Naive thymus-derived CD8-positive, alpha-beta T cell (primary cell): ENCODE data around the gene LENG9. TPM values are rescaled to one million over a fixed set of nuclear protein-coding genes. Genes with fewer than 3 reads are reported as not detected.
A peak's percentile ranks its signal among the peaks of the same experiment; 100 is the strongest.
"Not testable (repeated sequence)": the region's sequence is repeated elsewhere in the genome, so short reads cannot be mapped to it uniquely, and the experiment has no call there.

Source experiments
- ATAC-seq, 2 donors: fragments of 150-1000 bp; cut with Tn5 transposase in 1 of 2; sonication (Bioruptor Pico), chemical (Tn5 transposase) in 1 of 2; 1 replicate in 1 of 2; 2 replicates in 1 of 2; pipeline ENCODE4 v1.10.0; 2021; ENCODE audit warnings: mild to moderate bottlenecking in 2 of 2, moderate library complexity in 2 of 2
- POLR2A ChIA-PET: fragments of 350-600 bp; sonication (Branson Sonifier 250); formaldehyde crosslinking; loops from one replicate; lab custom pipeline; 2021; ENCODE audit warnings: antibody characterized with exemption; lab: Charles Lee
- DNase-seq, 10 donors: peaks; one replicate each; pipeline versions ENCODE4 v3.0.0 to v3.0.0-alpha.2; 2020 to 2022
- H3K27ac Mint-ChIP-seq, 10 donors: one replicate each; pipeline ENCODE4 v1.8.0; 2020 to 2022; ENCODE audit warnings: mild to moderate bottlenecking in 10 of 10, mixed read lengths in 10 of 10, moderate library complexity in 4 of 10, inconsistent platforms in 1 of 10
- H3K27me3 Mint-ChIP-seq, 5 donors: one replicate each; pipeline ENCODE4 v1.8.0; 2021 to 2022; ENCODE audit warnings: mixed read lengths in 5 of 5
- H3K36me3 Mint-ChIP-seq, 3 donors: one replicate each; pipeline ENCODE4 v1.8.0; 2020 to 2022; ENCODE audit warnings: mixed read lengths in 3 of 3, mild to moderate bottlenecking in 2 of 3, inconsistent platforms in 1 of 3
- H3K4me1 Mint-ChIP-seq, 4 donors: one replicate each; pipeline ENCODE4 v1.8.0; 2021 to 2022; ENCODE audit warnings: mixed read lengths in 4 of 4
- H3K4me3 Mint-ChIP-seq, 10 donors: one replicate each; pipeline ENCODE4 v1.8.0; 2020 to 2022; ENCODE audit warnings: mild to moderate bottlenecking in 10 of 10, mixed read lengths in 10 of 10, moderate library complexity in 6 of 10, inconsistent platforms in 1 of 10
- H3K9me3 Mint-ChIP-seq, 9 donors: one replicate each; pipeline ENCODE4 v1.8.0; 2020 to 2022; ENCODE audit warnings: mixed read lengths in 9 of 9, mild to moderate bottlenecking in 3 of 9, inconsistent platforms in 1 of 9, moderate library complexity in 1 of 9
- polyA plus RNA-seq, 3 donors: library from polyadenylated mRNA; unstranded; fragments of 300-500 nt; fragmentation: Illumina TruSeq; gene quantifications; one replicate each; pipeline ENCODE4 v1.2.3, GENCODE V29; 2021
- total RNA-seq, 8 experiments: library from RNA in 2 of 8; stranded (reverse) in 2 of 8; gene quantifications; one replicate each; pipeline ENCODE4 v1.2.3 and lab custom pipeline; 2021 to 2026

LENG9 gene
- total and polyA plus RNA-seq, 5 experiments from 2014 or later, result 0.22 to 5.8 (median 2.8) TPM; not detected in 1

GRCh38 chr19:54493967-54494585 lies 30.5 kb upstream of the LENG9 start:
- H3K9me3 Mint-ChIP-seq, result no peaks in the 10 kb centered on the region
- no peak overlapping the region for H3K27ac Mint-ChIP-seq
- POLR2A ChIA-PET, result no interaction called here
- peaks cover 9 to 49% (median 27%) of the 10 kb centered on the region in 5 donors for H3K27me3 Mint-ChIP-seq
- H3K4me1 Mint-ChIP-seq, result peaks cover 4 to 14% (median 12%) of the 10 kb centered on the region in 4 donors
- no peaks in the 10 kb centered on the region for H3K36me3 Mint-ChIP-seq
- no peak overlapping the region for H3K4me3 Mint-ChIP-seq
- ATAC-seq (no peak), DNase-seq (no peak)

DNA sequence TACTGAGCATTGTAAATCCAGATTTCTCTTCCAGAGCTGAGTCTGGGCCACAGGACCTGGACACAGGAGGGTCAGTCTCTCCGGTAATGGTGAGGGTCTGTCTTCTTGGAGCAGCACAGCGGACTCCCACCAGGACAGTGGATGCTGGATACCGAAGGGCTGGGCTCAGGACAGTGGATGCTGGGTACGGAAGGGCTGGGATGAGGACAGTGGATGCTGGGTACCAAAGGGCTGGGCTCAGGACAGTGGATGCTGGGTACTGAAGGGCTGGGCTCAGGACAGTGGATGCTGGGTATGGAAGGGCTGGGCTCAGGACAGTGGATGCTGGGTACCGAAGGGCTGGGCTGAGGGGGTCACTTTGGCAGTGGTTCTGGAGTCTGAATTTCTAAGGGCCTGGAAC lies 29.5 kb upstream of the LENG9 start:
- H3K4me3 Mint-ChIP-seq, DNase-seq, H3K9me3 Mint-ChIP-seq, ATAC-seq, H3K4me1 Mint-ChIP-seq, H3K36me3 Mint-ChIP-seq, POLR2A ChIA-PET: not testable (repeated sequence)
- Mint-ChIP-seq H3K27ac (peak overlapping the region in 1 of 10 donors; percentile 9), H3K27me3 (peaks cover 9 to 46% (median 27%) of the 10 kb centered on the region in 5 donors)

- POLR2A ChIA-PET, result no interaction called here
- Mint-ChIP-seq H3K27ac (no peak overlapping the region), H3K4me3 (no peak overlapping the region), H3K27me3 (peaks cover 9 to 46% (median 27%) of the 10 kb centered on the region in 5 donors), H3K36me3 (no peaks in the 10 kb centered on the region), H3K9me3 (no peaks in the 10 kb centered on the region), H3K4me1 (peaks cover 2 to 3% (median 2%) of the 10 kb centered on the region in 4 donors)
- ATAC-seq (no peak), DNase-seq (no peak)
Measured at GRCh38 chr19:54492568-54492967, 29.0 kb upstream of the LENG9 start.

DNA sequence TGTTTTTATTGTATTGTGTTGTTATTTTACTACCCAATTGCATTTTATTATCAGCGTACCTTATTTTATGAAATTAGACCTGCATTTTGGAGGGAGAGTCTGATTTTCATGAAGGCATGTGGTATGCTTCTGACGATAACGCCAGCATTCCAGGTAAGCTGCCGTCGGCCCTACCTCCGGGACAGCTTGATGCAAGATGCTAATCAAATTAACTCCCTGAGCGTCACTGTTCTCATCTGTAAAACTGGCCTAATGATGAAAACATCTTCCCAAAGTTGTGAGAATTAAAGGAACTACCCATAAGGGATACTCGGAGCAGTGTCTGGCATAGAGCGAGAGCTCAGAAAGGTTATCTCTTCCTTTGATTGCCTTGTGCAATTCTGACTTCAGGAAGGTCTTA lies 26.2 kb upstream of the LENG9 start:
- peaks cover 5 to 42% (median 24%) of the 10 kb centered on the region in 5 donors for H3K27me3 Mint-ChIP-seq
- no peaks in the 10 kb centered on the region for H3K9me3 Mint-ChIP-seq
- POLR2A ChIA-PET, result no interaction called here
- DNase-seq (no peak), ATAC-seq (no peak)
- H3K4me3 Mint-ChIP-seq, result no peak overlapping the region
- H3K4me1 Mint-ChIP-seq, result peaks cover 0 to 2% (median 0%) of the 10 kb centered on the region in 4 donors
- H3K36me3 Mint-ChIP-seq, result no peaks in the 10 kb centered on the region
- H3K27ac Mint-ChIP-seq, result no peak overlapping the region

GRCh38 chr19:54489341-54489740 lies 25.8 kb upstream of the LENG9 start:
- H3K4me3 Mint-ChIP-seq, result no peak overlapping the region
- POLR2A ChIA-PET, result no interaction called here

DNA sequence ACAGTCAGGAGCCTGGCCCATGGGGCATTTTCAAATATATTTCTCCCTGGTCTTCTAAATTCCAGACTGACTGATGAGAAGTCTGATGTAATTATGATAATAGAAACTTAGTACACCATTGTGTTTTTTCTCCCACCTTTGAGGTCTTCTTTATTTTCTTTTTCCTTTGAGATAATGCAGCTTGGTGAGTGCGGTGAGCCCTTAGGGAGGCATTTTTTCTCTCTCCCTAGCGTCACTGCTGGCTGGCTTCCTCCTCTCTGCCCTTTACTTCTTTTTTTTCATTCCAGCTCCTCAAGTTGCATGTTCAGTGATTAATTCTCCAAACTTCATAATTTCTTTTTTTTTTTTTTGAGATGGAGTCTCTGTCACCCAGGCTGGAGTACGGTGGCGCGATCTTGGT lies 22.3 kb upstream of the LENG9 start:
- no peak for ATAC-seq
- Mint-ChIP-seq H3K36me3 (no peaks in the 10 kb centered on the region), H3K27ac (no peak overlapping the region), H3K4me1 (peaks cover 2 to 17% (median 12%) of the 10 kb centered on the region in 4 donors), H3K27me3 (peaks cover 11 to 37% (median 17%) of the 10 kb centered on the region in 5 donors), H3K9me3 (no peaks in the 10 kb centered on the region), H3K4me3 (no peak overlapping the region)
- POLR2A ChIA-PET, result no interaction called here
- no peak for DNase-seq

More at GRCh38 chr19:54489341-54489740, 25.8 kb upstream of the LENG9 start:
- Mint-ChIP-seq H3K4me1 (peaks cover 0 to 2% (median 0%) of the 10 kb centered on the region in 4 donors), H3K27ac (no peak overlapping the region), H3K36me3 (no peaks in the 10 kb centered on the region), H3K27me3 (peaks cover 5 to 44% (median 26%) of the 10 kb centered on the region in 5 donors), H3K9me3 (no peaks in the 10 kb centered on the region)
- no peak for DNase-seq
- no peak for ATAC-seq

DNA sequence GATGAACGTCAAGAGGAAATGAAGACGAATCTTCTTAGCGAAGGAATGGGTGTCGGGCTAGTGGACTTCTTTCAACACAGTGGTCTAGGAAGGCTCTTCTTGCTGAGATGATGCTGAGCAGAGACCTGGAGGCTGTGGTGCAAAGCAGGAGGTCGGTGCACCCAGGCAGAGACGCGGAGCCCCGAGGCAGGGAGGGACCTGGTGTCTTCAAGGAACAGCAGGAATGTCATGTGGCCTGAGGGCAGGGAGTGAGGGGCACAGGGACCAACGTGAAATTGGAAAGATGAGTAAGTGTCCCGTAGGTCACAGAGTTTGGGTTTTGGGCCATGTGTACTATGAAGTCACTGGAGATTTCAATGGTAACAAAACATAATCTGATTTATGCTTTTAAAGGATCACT lies 20.9 kb upstream of the LENG9 start:
- Mint-ChIP-seq H3K4me3 (no peak overlapping the region), H3K36me3 (no peaks in the 10 kb centered on the region), H3K4me1 (peaks cover 0 to 21% (median 12%) of the 10 kb centered on the region in 4 donors), H3K27me3 (peaks cover 11 to 41% (median 25%) of the 10 kb centered on the region in 5 donors), H3K27ac (no peak overlapping the region), H3K9me3 (no peaks in the 10 kb centered on the region)
- ATAC-seq, result no peak
- POLR2A ChIA-PET, result no interaction called here
- DNase-seq, result no peak

- ATAC-seq (no peak), DNase-seq (no peak)
- peaks cover 15 to 56% (median 36%) of the 10 kb centered on the region in 5 donors for H3K27me3 Mint-ChIP-seq
Measured at GRCh38 chr19:54482889-54483288, 19.3 kb upstream of the LENG9 start.

GRCh38 chr19:54481326-54481930 lies 17.9 kb upstream of the LENG9 start:
- H3K27me3 Mint-ChIP-seq, result peaks cover 17 to 71% (median 45%) of the 10 kb centered on the region in 5 donors
- POLR2A ChIA-PET, result no interaction called here

More at GRCh38 chr19:54482889-54483288, 19.3 kb upstream of the LENG9 start:
- H3K36me3 Mint-ChIP-seq, result no peaks in the 10 kb centered on the region
- H3K27ac Mint-ChIP-seq, result no peak overlapping the region
- peaks cover 3 to 25% (median 12%) of the 10 kb centered on the region in 4 donors for H3K4me1 Mint-ChIP-seq
- POLR2A ChIA-PET, result no interaction called here
- H3K9me3 Mint-ChIP-seq, result no peaks in the 10 kb centered on the region
- no peak overlapping the region for H3K4me3 Mint-ChIP-seq

DNA sequence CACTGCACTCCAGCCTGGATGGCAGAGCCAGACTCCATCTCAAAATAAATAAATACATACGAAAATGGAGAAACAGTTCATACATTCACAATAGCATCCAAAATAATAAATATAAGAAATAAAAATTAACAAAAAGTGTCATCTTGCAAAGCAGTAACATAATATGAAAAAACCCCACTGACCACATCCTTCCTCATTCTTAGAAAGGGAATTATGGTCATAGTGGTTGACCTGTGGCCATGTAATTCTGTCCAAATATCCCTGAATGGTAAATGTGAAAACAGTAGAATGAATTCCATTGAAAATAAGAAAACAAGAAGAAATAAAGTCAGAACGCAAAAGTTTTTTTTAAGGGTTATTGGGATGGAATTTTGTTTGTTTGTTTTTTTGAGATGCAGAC lies 16.5 kb upstream of the LENG9 start:
- no peaks in the 10 kb centered on the region for H3K9me3 Mint-ChIP-seq
- no peak for DNase-seq
- H3K36me3 Mint-ChIP-seq, result no peaks in the 10 kb centered on the region
- H3K27ac Mint-ChIP-seq, result no peak overlapping the region
- peaks cover 17 to 69% (median 44%) of the 10 kb centered on the region in 5 donors for H3K27me3 Mint-ChIP-seq
- ATAC-seq, result no peak
- peaks cover 3 to 25% (median 12%) of the 10 kb centered on the region in 4 donors for H3K4me1 Mint-ChIP-seq
- H3K4me3 Mint-ChIP-seq, result no peak overlapping the region
- POLR2A ChIA-PET, result no interaction called here

More at GRCh38 chr19:54481326-54481930, 17.9 kb upstream of the LENG9 start:
- Mint-ChIP-seq H3K36me3 (no peaks in the 10 kb centered on the region), H3K4me1 (peaks cover 3 to 25% (median 12%) of the 10 kb centered on the region in 4 donors), H3K4me3 (no peak overlapping the region), H3K9me3 (no peaks in the 10 kb centered on the region), H3K27ac (no peak overlapping the region)
- ATAC-seq, result peak in 1 of 2 donors; percentile 68
- DNase-seq, result peak in 5 of 10 donors; percentile 25 to 67 (median 55)

DNA sequence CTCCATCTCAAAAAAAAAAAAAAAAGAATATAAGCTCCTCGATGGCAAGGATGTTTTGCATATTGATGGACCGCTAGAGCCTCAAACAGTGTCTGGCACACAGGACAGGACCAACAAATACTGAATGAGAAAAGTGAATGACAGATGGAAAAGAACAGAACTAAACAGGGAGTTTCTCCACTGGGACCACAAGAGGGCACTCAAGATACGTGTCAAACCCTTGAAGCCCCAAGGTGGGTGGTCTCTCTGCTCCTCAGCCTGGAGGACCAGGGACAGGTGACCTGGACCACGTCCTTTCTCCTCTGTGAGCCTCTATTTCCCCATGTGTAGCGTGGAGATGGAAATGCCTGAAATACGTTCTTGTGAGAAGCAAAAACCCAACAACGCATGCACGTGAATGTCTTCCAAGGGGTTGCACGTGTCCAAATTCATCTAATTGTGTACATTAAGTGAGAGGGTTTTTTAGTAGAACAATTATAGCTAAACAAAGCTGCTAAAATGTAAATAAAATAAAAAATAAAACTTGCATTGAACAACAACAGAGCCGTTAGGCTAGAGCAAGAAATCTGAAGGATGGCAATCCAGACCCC lies 15.2 kb upstream of the LENG9 start:
- peak; percentile 35 to 40 for ATAC-seq
- Mint-ChIP-seq H3K27me3 (peaks cover 11 to 69% (median 43%) of the 10 kb centered on the region in 5 donors), H3K9me3 (no peaks in the 10 kb centered on the region), H3K4me1 (peaks cover 4 to 25% (median 12%) of the 10 kb centered on the region in 4 donors), H3K27ac (no peak overlapping the region), H3K4me3 (no peak overlapping the region), H3K36me3 (no peaks in the 10 kb centered on the region)
- DNase-seq, result peak in 2 of 10 donors; percentile 25 to 38
- POLR2A ChIA-PET, result no interaction called here

DNA sequence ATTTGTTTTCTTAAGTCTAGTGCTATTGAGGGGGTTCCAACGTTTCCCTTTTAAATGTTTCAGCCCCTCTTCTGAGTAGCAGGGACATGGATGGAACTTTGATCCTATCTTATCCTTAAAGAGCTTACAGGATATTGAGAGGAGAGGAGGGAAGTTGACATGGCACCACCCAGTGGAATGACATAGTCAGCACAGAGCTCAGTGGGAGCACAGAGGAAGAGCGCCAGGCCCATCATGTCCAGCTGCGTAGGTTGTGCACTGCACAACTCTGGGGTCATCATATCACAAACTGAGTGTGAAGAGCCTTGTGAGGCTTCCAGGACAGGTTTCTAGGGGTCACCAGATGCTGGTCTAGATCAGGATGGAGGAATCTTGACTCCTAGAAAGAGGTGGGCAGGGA lies 14.1 kb upstream of the LENG9 start:
- H3K27me3 Mint-ChIP-seq, result peaks cover 15 to 78% (median 44%) of the 10 kb centered on the region in 5 donors
- H3K27ac Mint-ChIP-seq, result no peak overlapping the region
- DNase-seq (no peak), ATAC-seq (no peak)
- H3K36me3 Mint-ChIP-seq, result no peaks in the 10 kb centered on the region
- H3K9me3 Mint-ChIP-seq, result no peaks in the 10 kb centered on the region
- no peak overlapping the region for H3K4me3 Mint-ChIP-seq
- POLR2A ChIA-PET, result no interaction called here
- H3K4me1 Mint-ChIP-seq, result peaks cover 5 to 21% (median 15%) of the 10 kb centered on the region in 4 donors

- Mint-ChIP-seq H3K4me1 (peaks cover 5 to 15% (median 11%) of the 10 kb centered on the region in 4 donors), H3K9me3 (no peaks in the 10 kb centered on the region), H3K27ac (no peak overlapping the region), H3K4me3 (no peak overlapping the region), H3K36me3 (no peaks in the 10 kb centered on the region), H3K27me3 (peaks cover 13 to 77% (median 39%) of the 10 kb centered on the region in 5 donors)
- DNase-seq (no peak), ATAC-seq (no peak)
- POLR2A ChIA-PET, result interaction anchor here (0.6 kb wide), 1 partner anchor 94 kb away, joined by 3 read pairs; no protein-coding TSS in a partner anchor
Measured at GRCh38 chr19:54475706-54476105, 12.1 kb upstream of the LENG9 start.
